ENCODE data around the gene MCU. TPM values are rescaled to one million over a fixed set of nuclear protein-coding genes. Genes with fewer than 3 reads are reported as not detected.

Gene MCU
- total and polyA plus RNA-seq, 10 of the 15 experiments (the other 5 are each of a cell fraction or from before 2014, with no cell fraction given): 5.1 to 49.1 (median 17.9) TPM

DNA sequence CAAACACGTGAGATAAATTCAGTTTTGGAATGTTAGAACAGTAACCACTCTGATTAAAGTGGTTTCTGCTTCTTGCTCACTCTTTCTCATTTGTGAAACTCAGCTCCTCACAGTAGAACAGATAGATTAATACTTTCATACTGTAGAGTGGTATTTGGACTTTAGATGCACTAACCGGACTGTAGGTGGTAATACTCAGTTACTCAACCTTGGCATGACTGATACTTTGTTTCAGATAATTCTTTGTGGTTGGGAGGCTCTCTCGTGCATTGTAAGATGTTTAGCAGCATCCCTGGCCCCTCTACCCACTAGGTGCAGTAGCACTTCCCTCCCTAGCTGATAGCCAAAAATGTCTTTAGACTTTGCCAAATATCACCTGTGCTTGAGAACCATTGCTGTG, 37.6 kb downstream of the MCU start (continued):
- TF ChIP-seq, protein P1, sequence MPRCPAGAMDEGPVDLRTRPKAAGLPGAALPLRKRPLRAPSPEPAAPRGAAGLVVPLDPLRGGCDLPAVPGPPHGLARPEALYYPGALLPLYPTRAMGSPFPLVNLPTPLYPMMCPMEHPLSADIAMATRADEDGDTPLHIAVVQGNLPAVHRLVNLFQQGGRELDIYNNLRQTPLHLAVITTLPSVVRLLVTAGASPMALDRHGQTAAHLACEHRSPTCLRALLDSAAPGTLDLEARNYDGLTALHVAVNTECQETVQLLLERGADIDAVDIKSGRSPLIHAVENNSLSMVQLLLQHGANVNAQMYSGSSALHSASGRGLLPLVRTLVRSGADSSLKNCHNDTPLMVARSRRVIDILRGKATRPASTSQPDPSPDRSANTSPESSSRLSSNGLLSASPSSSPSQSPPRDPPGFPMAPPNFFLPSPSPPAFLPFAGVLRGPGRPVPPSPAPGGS (IDR thresholded peaks at IDR 0.05; ENCODE audit: borderline replicate concordance, insufficient read depth, low read depth, low read length, poor library complexity, severe bottlenecking): no peak
- TF ChIP-seq NFYB (IDR thresholded peaks at IDR 0.05; ENCODE audit: insufficient read depth, low read depth, low read length) (no peak), MYC (IDR thresholded peaks at IDR 0.05; ENCODE audit: insufficient read depth, insufficient read length, insufficient replicate concordance, low read length, severe bottlenecking) (no peak)

DNA sequence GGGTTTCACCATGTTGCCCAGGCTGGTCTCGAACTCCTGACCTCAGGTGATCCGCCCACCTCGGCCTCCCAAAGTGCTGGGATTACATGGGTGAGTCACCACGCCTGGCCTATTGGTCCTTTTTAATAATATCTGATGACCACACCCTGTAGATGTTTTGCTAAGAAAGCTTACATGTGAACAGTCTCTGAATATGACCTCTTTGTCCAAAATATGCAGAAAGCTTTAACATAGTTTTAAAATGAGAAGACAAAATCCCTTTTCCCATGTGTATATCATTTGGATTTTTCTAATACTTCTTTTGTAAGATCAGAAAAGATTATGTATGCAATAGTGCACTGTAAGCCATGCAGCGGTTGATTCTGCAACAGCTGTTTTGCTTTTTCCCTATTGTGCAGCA, 38.5 kb downstream of the MCU start:
- H3K27ac ChIP-seq (ENCODE audit: control insufficient read depth, insufficient read depth): no peak overlapping the region
- CTCF ChIA-PET: no interaction called here
- TF ChIP-seq GATAD2B (conservative IDR thresholded peaks at IDR 0.05; ENCODE audit: low read depth) (no peak), BMI1 (IDR thresholded peaks at IDR 0.05; ENCODE audit: borderline replicate concordance) (no peak), KDM1A (IDR thresholded peaks at IDR 0.05; ENCODE audit: borderline replicate concordance) (no peak), TCF7 (IDR thresholded peaks at IDR 0.05; ENCODE audit: borderline replicate concordance) (no peak), RUNX3 (IDR thresholded peaks at IDR 0.05; ENCODE audit: low read length) (no peak), YBX1 (IDR thresholded peaks at IDR 0.05) (no peak), MEF2A (IDR thresholded peaks at IDR 0.05; ENCODE audit: insufficient read depth, low read depth, low read length) (no peak), CTCF (IDR thresholded peaks at IDR 0.05 in 2 of 3, conservative IDR thresholded peaks at IDR 0.05 in 1 of 3; ENCODE audit: control insufficient read depth in 2 of 3, extremely low read depth in 1 of 3, insufficient read depth in 1 of 3, low read depth in 3 of 3, low read length in 3 of 3) (no peak), MXI1 (IDR thresholded peaks at IDR 0.05; ENCODE audit: low read depth, low read length) (no peak), SMARCA5 (IDR thresholded peaks at IDR 0.05) (no peak), SIN3A (IDR thresholded peaks at IDR 0.05; ENCODE audit: low read depth, low read length) (no peak)
- TF ChIP-seq, protein P2, sequence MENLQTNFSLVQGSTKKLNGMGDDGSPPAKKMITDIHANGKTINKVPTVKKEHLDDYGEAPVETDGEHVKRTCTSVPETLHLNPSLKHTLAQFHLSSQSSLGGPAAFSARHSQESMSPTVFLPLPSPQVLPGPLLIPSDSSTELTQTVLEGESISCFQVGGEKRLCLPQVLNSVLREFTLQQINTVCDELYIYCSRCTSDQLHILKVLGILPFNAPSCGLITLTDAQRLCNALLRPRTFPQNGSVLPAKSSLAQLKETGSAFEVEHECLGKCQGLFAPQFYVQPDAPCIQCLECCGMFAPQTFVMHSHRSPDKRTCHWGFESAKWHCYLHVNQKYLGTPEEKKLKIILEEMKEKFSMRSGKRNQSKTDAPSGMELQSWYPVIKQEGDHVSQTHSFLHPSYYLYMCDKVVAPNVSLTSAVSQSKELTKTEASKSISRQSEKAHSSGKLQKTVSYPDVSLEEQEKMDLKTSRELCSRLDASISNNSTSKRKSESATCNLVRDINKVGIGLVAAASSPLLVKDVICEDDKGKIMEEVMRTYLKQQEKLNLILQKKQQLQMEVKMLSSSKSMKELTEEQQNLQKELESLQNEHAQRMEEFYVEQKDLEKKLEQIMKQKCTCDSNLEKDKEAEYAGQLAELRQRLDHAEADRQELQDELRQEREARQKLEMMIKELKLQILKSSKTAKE (IDR thresholded peaks at IDR 0.05; ENCODE audit: low read depth, poor library complexity, severe bottlenecking): no peak
- H3K4me2 ChIP-seq (ENCODE audit: control insufficient read depth, insufficient read depth): no peak overlapping the region
- in situ Hi-C loops (cut with MboI): no loop called here
- H3K27me3 ChIP-seq (replicated peaks in 1 of 2; ENCODE audit: control insufficient read depth in 2 of 2, insufficient read depth in 2 of 2, low read length in 1 of 2): no peaks in the 10 kb centered on the region
- H2AFZ ChIP-seq (ENCODE audit: control insufficient read depth, low read depth, low read length): no peak overlapping the region
- H3K9ac ChIP-seq (ENCODE audit: control insufficient read depth, insufficient read depth, low read length): no peak overlapping the region
- H3K9me3 ChIP-seq (replicated peaks; ENCODE audit: control insufficient read depth, insufficient read depth, low read length): no peaks in the 10 kb centered on the region
- SMC1A ChIA-PET (ENCODE audit: uncharacterized antibody, unreplicated experiment): interaction anchor here (0.7 to 1.6 kb wide), 3 partner anchors 17 to 86 kb away, joined by 3 read pairs; no protein-coding TSS in a partner anchor
- DNase-seq (ENCODE audit: low read depth, low spot score) (no peak), ATAC-seq (no peak), FAIRE-seq (no peak)
- no TSS peak for BruUV-seq (replicated peaks)
- no peak overlapping the region for H3K4me3 ChIP-seq
- H3K4me1 ChIP-seq (ENCODE audit: control insufficient read depth, insufficient read depth, low read length): peaks cover 6% of the 10 kb centered on the region; the same call in 1 of the 2 replicates
- H3K79me2 ChIP-seq (ENCODE audit: control insufficient read depth, insufficient read depth, low read length): no peaks in the 10 kb centered on the region
- WGBS (ENCODE audit: insufficient coverage, insufficient replicate concordance, low lambda C conversion rate, missing lambda C conversion rate): 87% methylated on average over 5 of the region's 5 CpGs
- RAD21 ChIA-PET (ENCODE audit: unreplicated experiment): interaction anchor here (1.1 kb wide), 1 partner anchor 22 kb away, joined by 3 read pairs; no protein-coding TSS in a partner anchor
- POLR2A ChIA-PET: interaction anchor here (0.6 to 0.7 kb wide), 3 partner anchors 13 to 86 kb away, joined by 3 to 10 read pairs (median 3); no protein-coding TSS in a partner anchor
- no peaks in the 10 kb centered on the region for H3K36me3 ChIP-seq (ENCODE audit: control insufficient read depth in 2 of 2, insufficient read depth in 2 of 2, low read length in 1 of 2)
- no peaks in the 10 kb centered on the region; the same call in 1 of the 2 replicates for H4K20me1 ChIP-seq (ENCODE audit: control insufficient read depth, insufficient read depth)
- intact Hi-C loops (cut with micrococcal nuclease; ENCODE audit: unreplicated experiment): no loop called here

Data from GM12878 (cell line).